Ecto neural progenitor cell (in vitro differentiated cells): ENCODE measurements around the gene SHISA7.
"Not testable (repeated sequence)": the region's sequence is repeated elsewhere in the genome, so short reads cannot be mapped to it uniquely, and the experiment has no call there.

Source experiments
- DNase-seq: peaks from one replicate; pipeline ENCODE4 v3.0.0-alpha.2; 2018; ENCODE audit warnings: low spot score

Gene SHISA7

DNA sequence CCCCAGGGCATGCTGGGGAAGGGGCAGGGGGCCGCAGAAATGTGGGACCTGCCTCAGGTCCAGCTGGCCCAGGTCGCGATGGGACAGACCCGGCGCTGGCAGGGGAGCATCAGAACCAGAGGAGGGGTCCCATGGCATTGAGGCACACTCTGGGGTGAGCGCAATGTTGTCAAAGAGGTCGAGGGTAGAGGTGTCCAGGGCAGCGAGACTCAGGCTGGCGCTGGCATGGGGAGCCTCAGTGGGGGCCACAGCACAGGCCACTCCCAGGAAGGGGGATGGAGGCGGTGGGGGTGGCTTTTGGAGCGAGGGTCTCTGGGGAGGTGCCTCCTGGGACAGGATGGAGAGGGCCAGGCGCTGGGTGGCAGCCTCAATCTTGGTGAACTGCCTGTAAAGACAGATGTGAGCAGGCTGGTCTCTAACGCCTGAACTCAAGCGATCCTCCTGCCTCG, 20.5 kb upstream of the SHISA7 start:
- peak; percentile 50 for DNase-seq

DNA sequence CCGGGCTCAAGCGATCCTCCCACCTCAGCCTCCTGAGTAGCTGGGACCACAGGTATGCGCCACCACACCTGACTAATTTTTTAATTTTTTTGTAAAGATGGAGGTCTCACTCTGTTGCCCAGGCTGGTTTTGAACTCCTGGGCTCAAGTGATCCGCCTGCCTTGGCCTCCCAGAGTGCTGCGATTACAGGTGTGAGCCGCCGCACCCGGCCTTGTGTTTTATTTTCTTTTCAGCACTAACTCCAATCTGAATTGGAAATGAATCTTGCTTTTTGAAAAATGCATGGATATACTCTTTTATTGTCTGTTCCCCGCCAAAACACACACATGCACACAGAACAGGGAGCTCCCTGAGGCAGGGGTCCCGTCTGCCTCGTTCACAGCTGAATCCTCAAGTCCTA, 19.6 kb upstream of the SHISA7 start:
- no peak for DNase-seq

DNA sequence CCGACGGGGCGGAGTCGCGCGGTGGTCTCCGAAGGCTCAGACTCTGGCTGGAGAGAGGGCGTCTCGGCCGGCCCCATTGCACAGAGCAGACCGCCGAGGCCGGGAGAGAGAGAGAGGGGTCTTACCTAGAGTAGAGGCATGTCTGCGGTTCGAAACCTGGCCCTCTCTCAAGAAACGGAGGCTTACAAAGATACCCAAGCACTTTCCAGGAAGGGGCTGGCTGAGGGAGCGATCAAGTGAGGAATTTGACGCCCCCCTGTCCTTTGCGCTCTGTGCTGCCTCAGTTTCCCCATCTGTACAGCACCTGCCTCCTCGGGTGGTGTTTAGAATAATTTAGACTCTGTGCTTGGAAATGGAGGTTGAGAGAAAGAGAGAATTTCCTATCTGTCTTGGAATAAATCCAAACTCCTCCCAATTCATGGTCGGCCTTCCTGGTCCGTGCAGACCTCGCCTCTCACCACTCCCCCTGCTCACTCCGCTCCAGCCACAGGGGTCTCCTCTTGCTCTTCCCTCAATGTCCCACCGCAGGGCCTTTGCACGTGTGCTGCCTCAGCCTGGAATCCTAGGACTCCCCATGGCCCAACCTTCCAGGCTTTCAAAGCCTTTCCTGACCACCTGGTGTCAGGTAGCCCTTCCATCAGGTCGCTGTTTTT, 19.0 kb upstream of the SHISA7 start:
- peak; percentile 50 for DNase-seq

DNA sequence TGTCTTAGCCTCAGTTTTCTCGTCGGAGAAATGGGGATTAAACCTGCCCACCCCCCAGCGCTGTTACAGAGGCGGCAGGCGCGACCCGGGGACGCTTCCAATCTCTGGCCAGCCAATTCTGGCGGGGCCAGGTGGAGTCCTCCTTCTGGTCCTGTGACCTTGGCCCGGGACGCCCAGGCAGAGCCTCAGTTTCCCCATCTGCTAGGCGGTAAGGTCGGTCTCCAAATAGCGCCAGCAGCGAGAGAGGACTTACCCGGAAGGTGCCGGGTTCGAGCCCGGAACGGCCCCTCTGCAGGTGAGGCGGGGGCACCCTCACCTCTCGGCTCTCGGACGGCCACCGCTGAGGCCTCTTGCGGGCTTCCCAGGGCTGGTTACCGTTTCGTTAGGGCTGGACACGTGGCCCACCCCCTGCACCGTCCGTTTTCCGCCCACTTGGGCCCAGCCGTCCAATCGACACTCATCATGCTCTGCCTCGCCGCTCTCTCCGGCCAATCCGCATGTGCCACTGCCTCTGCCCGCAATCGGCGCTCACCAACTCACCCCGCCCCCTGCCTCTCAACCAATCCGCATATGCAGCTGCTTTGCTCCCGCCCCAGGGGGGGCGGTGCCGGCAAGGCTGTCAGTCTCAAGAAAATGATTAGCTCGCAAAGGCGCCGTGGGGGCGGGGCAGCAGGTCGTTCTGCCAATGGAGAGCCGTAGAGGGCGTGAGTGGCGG, 18.3 kb upstream of the SHISA7 start, which contains the start of gene ISOC2:
TSS of gene ISOC2 (minus strand) at position 384 of the 715 bp plus-strand sequence. CDS start 5,156 bp downstream, outside the sequence.
- DNase-seq = peak; percentile 100

DNA sequence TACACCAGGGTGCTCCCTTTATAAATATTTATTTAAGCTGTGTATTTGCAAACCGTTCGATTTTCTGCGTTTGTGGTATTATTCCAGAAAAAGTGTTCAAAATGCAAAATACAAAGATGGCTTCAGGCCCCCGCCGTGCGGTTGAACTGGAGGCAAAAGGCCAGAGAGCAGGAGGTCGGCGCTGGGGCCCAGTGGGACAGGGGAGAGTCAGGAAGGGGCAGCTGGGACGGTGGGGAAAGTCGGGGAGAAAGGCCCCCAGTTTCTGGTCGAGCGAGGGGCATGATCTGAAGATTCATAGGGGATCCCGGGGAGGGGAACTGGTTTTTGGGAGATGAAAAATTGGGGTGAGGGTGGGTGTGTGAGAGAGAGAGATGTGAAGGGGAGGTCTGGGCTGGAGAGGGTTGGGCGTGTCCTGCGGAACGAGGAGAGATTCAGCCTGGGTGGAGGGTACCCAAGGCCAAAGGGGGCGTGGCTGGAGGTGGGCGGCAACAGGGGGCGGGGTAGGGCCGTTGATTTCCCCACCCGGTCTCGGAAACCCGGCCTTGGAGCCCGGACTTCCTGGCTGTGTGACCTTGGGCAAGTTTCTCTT, 17.7 kb upstream of the SHISA7 start:
- DNase-seq = peak; percentile 88

DNA sequence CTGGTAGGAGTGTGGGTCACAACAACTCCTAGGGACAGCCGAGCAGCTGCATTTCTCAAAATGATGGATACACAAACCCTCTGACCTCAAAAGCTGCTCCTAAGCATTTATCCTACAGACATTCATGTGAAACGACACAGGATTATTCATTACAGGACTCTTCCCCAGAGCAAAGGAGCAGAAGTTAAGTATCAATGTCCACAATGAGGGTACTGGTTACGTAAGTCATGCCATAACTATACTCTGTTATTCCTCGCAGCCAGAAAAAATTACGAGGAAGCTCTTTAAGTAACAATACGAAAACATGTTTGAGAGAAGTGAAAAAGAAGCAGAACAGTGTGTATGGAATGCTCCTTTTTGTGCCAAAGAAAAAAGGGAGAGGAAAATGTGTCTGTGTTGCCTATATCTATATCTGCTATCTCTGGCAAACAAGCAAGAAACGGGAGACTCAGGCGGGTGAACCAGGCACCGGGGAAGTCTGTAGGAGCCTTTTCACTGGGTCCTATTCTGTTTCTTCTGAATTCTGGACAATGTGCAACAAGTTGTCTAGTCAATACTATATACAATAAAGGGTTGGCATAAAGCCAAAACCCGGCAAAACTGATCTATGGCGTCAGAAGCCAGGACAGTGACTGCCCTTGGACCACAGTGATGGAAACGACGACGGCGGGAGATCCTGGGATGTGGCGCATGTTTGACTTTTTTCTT, 17.0 kb upstream of the SHISA7 start:
- peak; percentile 49 for DNase-seq

GRCh38 chr19:55459551-55459949, 16.4 kb upstream of the SHISA7 start:
- no peak for DNase-seq

DNA sequence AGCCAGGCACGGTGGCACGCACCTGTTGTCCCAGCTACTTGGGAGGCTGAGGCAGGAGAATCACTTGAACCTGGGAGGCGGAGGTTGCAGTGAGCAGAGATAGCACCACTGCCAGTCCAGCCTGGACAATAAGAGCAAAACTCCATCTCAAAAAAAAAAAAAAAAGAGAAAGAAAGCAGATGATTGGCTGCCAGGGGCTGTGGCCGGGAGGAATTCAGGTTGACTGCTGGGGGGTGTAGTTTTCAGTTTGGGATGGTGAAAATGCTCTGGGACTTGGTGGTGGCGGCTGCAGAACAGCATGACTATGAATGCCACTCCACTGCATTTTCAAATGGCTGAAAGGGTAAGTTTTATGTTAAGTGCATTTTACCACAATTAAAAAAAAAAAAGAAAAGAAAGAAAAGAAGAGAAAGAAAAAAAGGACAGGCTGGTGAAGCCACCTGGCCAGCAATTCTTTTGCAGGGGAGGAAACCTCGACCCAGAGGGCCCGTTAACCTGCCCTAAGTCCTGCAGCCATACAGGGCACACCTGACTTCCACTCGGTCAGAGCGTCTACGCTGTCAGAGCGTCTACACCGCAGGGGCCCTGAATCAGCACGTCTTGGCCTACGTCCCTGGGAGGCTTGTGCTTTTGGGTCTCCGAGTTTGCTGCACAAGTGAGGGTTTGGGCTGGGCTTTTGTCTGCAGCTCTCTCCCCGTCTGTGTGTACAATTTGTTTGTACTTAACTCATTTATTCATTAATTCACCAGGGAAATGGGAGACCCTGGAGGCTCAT, 14.8 kb upstream of the SHISA7 start:
- DNase-seq = no peak

DNA sequence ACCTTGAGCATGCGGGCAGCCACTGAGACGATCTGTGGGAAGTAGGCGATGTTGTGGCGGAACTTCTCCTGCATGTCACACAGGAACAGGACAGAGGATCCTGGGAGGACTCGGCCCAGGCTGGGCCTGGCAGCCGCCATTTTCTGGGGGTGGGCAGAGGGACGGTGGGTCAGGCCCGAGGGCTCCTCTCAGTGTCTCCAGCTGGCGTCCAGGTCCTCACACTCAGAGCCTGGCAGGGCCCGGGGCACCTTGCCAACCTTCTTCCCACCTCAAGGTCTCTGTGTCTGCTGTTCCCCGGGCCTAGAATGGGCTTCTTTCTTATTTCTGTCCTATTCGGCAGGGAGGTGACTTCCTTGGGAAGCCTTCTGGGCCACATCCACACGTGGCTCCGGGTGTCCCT, 13.2 kb upstream of the SHISA7 start:
- no peak for DNase-seq

DNA sequence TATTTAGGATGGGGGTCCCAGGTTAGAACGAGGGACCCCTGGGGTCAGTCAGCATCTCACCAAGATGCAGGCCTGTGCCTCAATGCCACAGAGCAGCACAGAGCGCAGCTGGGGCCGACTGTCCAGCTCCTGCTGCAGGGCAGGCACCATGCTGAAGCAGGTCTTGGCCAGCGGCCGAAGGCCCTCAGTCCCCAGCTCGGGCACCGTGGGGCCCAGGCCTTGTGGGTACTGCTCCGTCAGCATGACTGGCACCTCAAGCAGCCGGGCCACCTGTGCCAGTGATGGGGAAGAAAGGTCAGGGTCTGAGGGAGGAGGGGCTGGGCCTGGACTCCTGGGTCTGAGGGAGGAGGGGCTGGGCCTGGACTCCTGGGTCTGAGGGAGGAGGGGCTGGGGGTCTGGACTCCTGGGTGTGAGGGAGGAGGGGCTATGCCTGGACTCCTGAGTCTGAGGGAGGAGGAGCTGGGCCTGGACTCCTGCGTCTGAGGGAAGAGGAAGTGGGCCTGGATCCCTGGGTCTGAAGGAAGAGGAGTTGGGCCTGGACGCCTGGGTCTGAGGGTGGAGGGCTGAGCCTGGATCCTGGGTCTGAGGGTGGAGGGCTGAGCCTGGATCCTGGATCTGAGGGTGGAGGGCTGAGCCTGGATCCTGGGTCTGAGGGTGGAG, 12.6 kb upstream of the SHISA7 start:
- DNase-seq = no peak

DNA sequence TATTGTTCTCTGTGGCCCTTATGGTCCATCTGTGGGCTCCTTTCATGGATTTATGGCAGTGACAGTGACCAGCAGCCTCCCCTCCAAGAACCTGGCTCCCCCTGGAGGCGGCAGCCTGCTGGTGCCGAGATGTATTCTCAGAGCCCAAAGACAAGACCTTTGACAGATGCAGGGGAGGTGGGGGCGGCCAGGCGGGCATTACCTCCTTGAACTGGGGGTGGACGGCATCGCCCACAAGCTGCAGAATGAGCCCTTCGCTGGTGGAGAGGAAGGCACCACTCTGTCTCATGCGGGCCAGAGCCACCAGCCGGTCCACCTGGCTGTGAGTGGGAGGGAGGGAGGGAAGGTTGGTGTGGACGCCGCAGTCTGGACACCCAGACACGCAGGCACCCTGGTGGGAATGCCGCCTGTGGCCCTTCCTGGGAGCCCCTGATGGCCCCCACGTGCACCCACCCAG, 11.7 kb upstream of the SHISA7 start:
- DNase-seq = no peak

- no peak for DNase-seq
Observed at GRCh38 chr19:55453511-55454260, 10.6 kb upstream of the SHISA7 start.

- peak; percentile 97 for DNase-seq
Observed at GRCh38 chr19:55452749-55453346, 9.7 kb upstream of the SHISA7 start.

- DNase-seq = peak; percentile 75
Observed at GRCh38 chr19:55451965-55452748, 9.1 kb upstream of the SHISA7 start.

DNA sequence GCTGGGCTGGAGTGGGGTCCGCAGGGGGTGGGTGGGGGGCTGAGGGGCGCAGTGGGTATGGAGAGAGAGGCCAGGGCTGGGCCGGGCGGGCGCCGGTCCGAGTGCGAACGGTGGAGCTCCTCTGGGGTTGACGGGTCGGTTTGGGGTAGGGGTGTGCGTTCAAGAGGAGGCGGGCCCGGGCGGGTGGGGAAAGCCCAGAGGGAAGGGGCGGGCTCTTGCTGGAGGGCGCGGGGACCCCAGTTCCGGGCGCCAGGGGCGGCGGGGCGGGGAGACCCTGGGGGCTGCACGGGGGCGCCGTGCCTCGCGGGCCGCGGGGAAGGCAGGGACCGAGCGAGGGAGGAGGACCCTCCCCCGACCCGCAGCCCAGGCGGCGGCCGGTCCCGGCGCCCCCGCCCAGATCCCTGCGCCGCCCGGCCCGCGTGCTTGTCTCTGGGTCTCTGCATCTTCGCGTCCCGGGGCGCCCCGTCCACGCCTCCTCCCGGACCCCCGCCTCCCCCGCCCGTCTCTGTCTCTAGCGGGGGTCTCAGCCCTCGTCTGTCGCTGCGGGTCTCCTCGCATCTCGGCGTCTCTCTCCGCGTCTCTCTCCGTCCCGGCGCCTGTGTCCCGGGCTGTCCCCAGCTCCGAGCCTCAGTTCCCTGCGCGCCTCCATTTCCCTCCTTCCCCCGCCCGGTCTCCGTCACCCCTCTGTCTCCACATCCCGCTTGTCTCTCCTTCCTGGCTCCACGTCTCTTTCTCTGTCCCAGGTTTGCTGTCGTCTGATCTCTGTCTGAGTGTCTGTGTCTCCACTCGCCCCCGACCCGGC, 8.3 kb upstream of the SHISA7 start:
- DNase-seq = no peak

GRCh38 chr19:55449469-55449868, 6.4 kb upstream of the SHISA7 start:
- DNase-seq = no peak

- not testable (repeated sequence) for DNase-seq
Observed at GRCh38 chr19:55448175-55448490, 5.0 kb upstream of the SHISA7 start.

DNA sequence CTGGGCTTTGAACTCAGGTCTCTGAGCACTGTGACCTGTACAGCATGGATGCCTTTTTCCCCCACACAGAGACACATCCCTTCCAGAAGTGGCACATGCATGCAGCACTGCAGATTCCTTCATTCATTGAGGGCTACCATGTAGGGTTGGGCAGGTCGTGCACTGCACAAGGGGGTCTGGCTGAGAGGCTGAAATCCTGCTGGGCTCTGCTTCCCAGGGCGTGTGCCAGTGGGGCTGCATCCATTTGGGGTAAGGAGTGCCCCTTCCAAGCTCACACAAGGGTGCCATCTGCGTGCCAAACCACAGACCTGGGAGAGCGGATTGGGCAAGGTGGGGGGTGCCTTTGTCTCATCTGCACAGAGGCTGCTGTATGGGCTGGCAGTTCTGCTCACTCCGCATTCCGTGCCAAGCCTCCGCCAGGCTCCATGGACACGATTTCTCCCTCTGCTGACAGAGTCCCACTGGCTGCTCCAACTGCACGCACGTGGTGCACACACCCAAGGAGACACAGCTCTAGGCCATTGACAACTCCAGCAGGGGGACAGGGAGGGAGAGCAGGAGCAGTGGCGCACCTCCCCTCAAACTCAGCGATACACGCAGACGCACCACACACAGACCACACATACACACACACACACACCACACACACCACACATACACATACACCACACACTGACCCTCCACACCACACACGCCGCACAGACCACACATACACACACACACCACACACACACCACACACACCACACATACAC, 4.5 kb upstream of the SHISA7 start:
- DNase-seq = no peak
